Limb (tissue), 2 donors: ENCODE data around the gene ARHGAP18.
A peak's percentile ranks its signal among the peaks of the same experiment; 100 is the strongest.

ENCODE experiments used
- DNase-seq, 2 donors: peaks; one replicate each; pipeline ENCODE4 v3.0.0-alpha.2; 2016; ENCODE audit errors: extremely low spot score in 2 of 2

Gene ARHGAP18

DNA sequence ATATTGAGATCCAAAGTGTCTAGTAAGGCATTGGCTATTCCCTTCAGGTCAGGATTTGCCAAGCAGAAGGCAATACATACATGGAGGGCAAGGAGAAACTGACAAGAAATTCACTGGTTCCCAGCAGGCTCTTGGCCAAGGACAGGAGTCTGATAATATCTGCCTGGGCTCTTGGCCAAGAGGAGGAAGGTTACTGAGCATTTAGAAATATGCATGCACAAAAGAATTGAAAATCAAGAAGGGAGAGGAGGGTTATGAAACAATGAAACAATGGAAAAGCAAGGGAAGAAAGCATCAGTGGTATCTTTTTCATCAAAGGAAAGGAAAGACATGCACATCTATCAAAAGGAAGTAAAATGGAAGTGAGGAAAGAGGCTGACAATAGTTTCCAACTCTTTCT, 42.4 kb downstream of the ARHGAP18 start:
- DNase-seq, result no peak

DNA sequence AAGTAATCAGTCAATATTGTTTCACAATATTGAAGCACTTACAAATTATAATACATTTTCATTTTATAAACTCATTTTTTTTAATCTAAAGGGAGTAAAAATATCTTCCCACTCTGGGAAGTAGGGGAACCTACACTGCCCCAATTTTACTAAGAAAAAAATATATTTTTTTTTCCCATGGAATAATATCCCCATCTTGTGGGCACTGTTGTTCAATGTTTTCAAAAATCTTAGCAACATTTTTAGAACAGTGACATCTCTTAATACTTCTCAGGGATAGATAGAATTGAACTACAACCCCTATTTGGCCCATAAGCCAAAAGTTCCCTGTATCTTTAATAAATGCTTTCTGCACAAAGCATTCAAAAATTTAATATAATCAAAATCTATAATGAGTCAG, 42.9 kb downstream of the ARHGAP18 start:
- no peak for DNase-seq

DNA sequence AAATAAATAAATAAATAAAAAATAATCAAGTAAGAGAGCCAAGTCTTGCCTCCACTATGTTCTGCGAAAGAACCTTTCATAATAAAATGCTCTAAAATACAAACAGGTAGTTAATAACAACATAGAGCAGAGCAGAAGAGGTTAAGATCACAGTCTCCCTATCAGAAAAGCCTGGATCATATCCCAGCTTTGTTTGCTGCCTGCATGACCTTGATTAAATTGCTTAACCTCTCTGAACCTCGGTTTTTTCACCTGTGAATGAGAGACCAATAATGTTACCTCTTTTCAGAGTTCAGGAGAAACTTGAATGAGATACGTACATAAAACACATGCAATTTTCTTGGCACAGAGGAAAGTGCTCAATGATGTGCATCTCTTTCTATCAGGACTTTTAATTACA, 44.4 kb downstream of the ARHGAP18 start:
- DNase-seq, result no peak

DNA sequence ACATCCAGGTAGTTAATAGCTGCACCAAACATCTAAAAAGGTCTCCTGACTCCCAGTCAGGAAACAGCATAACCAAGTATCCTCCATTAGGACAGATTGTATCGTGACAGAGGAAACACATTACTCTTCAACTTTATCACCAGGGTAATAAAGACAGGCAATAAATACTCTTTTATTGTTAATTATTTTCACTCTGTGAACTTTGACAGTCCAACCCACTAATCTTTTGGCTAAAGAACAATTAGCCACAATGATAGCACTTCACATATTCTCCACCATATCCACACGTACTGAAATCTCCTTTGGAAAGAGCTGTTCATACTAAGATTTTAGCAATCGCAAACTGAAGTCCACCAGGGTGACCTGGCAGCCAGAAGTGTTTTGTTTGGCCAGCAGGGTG, 46.4 kb downstream of the ARHGAP18 start:
- DNase-seq, result no peak

DNA sequence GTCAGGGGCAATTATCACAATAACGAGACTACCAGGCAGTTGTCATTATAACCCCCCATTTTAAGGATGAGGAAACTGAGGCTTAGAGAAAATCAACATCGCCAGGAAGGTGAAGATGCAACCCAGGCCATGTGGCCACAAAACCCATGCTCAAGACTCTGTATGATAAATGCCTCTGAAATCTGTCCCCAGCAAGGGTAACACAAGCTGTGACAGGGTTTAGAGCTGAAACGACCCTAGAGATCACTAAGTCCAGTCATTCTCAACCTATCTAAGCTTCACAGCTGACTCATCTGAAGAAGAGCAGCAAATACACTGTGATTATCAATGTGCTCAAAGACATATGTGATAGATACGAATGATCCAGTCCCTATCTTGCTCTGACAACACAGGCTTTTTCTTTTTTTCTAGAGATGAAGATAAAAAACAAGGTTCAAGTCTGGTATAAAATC, 47.0 kb downstream of the ARHGAP18 start:
- DNase-seq, result no peak

DNA sequence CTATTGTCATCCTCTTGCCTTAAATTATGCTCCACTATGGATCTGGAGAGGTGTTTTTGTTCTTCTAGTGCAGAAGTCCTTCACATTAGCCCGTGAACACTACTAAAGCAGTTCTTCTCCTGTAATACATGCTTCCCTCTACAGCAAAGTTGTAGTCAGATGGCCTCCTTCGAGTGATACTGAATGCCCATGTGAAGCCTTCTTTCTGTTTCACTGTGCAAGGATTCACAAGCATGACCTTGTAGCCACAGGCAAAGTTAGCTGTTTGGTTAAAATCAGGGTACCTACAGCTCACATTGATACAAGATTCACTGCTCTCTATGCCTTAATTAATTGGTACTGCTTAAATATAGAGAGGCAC, 47.6 kb downstream of the ARHGAP18 start:
- no peak for DNase-seq

DNA sequence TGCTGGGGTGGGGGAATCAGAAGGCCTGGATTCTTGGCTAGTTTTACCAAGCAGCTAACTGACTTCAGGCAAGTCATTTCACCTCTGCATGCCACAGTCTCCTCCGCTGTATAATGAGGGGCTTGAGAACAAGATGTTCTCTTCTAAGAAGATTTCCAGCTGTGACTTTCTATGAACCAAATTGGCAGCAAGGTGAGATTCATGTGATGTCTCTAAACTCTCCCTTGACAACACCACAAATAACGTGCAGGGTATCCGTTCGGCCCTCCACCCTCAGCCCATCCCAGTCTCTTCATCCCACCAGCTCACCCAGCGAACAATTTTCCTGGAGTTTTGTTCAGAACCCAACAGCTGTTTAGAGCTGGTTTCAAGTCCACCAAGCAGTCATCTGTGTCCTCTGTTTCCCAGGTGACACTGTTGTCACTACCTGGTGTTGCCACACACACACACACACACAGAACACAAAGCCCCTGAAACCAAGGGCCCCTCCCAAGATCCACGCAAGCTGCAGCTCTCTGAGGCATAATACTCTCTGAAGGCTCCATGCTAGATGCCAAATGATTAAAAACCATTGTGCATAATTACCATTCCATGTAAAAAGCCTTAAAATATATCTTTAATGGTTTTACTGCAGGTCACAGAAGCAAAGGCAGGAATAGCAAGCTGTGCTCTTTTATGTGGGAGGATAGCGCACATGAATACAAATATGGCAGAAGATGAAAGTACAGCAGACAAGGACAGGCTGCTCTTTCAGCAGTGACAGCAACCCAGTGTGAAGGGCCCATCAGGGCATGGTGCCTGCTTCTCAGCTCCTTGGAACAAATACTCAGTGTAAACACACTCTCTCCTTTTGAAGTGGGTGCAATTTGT, 48.2 kb downstream of the ARHGAP18 start:
- no peak for DNase-seq

DNA sequence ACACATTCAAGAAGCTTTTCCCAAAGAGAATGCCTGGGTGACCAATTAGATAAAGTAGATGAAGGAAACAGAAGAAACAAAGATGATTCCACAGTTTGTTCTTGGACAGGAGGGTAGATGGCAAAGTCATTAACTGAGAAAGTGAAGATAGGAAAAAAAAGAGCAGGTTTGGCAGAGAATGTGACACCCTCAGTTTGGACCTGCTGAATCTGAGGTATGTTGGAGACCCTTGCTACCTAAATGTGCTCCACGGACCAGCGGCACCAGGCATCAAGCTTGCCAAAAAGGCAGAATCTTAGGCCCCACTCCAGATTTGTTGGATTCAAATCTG, 49.7 kb downstream of the ARHGAP18 start:
- no peak for DNase-seq

DNA sequence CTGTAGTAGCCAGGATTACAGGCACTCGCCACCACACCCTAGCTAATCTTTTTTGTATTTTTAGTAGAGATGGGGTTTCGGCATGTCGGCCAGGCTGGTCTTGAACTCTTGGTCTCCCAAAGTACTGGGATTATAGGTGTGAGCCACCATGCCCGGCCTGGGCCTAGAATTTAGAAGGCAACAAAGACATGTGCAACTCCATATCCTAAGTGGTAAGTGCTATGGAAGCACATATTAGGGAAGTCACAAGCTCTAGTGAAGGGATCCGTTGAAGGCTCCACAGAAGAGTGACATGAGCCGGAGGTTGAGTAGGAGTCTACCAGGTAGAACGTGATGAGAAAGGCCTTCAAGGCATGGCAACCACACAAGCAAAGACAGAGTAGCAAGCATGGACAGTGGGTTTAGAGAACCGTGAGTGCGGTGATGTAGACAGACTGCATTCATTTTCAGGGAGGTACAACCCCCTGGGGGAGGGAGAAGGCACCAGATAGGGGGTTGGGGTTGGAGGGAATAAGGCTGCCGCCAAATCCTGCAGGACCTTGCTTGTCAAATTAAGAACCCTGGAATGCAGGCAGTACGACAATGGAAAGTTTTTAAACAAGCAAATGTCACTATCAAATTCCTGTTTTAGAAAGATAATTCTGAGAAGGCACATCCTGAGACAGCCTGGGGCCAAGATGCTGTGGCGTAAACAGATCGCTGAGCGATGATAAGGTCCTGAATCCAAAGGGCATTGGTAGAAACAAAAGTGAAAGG, 50.2 kb downstream of the ARHGAP18 start:
- no peak for DNase-seq

DNA sequence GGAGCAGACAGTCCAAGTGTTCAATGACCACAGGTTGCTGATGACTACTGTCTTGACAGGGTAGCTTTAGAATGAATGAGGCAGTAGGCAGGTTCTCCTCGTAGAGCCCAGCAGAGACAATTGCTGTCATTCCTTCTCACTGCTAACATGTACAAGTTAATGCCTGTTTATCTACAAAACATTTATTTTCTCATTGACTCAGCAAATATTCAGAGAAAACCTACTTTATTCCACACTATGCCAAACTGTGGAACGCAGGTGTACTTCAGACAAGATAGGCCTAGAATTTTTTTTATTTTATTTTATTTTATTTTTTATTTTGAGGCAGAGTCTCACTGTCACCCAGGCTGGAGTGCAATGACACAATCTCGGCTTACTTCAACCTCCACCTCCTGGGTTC, 50.8 kb downstream of the ARHGAP18 start:
- no peak for DNase-seq

DNA sequence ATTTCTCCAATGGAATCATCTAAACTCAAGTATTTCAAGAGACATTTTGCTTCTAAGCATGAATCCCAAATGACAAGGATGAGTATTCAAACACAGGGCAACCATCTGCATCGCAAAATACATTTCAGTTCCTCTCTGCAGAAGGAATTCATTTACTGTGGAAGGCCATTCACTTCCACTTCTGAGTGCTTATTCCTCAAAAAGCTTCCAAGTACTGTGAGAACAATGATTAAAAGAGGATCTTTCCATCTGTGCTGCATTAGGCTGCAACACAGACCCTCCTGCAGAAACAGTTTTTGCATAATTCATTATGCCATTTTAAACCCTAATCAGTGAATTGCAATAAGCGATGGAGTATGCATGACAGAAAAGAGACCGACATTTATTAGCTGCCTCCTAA, 52.5 kb downstream of the ARHGAP18 start:
- DNase-seq, result no peak

DNA sequence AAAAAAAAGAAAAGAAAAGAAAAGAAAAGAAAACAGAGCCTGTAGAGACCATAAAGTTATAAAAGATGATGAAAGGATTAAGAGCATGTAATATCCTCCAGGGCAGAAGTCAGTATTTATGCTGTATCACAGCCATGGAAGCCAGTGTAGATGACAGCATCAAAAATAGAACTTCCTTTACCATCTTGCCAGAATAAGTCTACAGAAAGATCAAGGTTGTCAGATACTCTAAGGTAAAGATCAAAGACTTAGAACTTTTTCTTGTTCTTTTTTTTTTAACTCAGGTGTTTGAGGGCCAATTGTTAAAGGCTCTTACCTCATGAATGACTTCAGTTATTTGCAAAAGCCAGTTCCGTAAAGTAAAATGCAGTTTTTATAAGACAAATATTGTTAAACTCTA, 54.6 kb downstream of the ARHGAP18 start:
- DNase-seq, result no peak

DNA sequence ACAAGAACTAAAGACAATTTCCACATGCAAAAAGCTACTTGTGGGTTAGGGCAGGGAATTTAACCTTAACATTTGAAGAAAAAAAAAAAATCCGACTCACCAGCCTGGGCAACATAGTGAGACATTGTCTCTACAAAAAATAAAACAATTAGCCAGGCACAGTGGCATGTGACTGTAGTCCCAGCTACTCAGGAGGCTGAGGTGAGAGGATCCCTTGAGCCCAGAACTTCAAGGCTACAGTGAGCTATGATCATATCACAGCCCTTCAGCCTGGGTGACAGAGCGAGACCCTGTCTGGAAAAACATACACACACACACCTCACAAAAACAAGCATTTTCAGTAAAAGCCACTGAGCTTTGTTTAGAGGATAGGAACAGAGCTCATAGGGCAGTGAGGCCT, 56.2 kb downstream of the ARHGAP18 start:
- DNase-seq, result no peak

DNA sequence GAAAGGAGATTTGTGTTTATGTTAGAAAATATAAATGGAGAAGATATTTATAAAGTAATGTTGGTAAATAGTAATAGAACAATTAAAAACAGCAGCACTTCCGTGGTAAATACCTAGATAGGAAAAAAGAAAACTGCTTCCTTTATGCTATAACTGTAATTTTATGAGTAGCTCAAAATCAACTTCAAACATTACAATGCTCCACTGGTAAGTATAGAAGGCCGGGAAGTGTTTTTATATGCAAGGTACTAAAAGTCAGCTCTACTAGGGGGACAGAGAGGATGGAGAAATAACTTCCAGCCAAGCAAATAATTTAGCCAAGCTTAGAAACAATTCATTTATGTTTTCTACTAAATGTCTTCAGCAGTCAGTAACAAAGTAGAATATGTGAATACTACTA, 56.7 kb downstream of the ARHGAP18 start:
- no peak for DNase-seq

DNA sequence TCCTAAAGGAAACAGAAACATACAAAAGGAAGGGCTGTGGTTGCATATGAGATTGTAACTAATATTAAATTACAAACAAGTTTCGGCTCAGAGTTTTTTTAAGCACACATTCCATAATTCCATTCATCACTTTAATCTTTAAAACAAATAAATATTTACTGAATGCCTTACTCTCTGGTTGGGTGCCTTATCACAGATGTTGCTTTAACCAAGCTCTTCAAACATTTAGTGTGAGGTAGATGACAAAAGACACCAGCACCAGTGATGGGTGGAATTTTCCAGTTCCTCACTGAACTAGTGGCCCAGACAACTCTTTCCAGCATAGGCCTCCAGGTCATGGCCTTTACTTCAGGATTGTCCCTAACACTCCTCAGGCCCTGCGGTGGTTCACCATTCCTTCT, 58.7 kb downstream of the ARHGAP18 start:
- DNase-seq, result no peak

DNA sequence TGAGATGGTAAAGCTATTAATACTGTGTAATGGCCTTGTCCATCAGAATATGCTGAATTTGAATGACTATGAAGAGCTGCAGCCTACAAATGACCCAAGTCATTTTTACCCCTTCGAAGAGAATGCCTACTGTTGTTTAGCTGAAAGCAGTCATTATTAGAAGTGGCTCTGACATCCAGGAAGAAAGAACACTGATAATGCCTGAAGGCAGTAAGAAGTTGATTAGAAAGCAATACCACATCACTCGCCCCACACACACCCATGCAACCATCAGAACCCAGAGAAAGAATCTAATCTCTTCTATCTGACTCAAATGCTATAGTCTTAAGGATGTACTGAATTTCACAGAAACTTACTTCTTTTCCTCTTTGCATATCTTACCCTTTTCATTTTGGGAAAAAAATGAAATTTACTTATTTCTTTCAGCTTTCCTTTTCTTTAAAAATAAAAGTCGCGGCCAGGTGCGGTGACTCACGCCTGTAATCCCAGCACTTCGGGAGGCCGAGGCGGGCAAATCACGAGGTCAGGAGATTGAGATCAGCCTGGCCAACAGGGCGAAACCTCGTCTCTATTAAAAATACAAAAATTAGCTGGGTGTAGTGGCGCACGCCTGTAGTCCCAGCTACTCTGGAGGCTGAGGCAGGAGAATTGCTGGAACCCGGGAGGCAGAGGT, 61.0 kb downstream of the ARHGAP18 start:
- DNase-seq, result no peak

DNA sequence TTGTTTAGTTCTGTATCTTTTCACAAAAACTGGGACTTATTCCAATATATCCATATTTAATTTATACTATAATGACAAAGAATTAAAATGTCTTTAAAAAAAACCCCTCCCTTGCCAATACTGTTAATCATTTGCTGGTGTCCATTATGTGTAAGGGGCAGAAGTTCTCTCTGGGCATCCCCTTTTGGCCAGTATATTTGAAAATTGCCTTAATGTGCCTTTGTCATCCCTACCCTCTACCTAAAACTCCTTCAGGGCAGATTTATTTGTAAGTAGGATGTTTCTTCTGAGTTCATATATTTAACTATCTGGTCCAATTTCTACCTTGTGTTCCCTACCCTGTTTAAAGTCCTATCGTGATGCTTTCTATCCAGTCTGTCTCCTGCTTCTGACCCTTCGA, 62.9 kb downstream of the ARHGAP18 start:
- DNase-seq, result no peak

DNA sequence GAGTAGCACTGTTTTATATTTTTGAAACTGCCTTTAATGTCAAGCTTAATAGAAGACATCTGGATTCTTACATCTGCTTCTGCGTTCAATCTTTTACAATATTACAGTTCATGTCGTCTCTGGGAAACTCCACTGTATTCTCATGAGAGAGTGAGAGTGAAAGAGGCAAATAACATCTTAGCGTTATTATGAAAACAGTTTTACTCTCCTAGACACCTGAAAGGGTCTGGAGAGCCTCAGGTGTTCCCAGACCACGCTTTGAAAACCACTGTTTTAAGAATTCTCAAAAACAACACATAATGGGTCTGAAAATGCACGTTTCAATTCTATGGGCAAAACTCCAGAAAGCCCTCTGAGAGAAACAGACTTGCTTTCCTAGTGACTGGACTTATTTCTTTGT, 63.3 kb downstream of the ARHGAP18 start:
- DNase-seq, result peak in 1 of 2 donors; percentile 81

DNA sequence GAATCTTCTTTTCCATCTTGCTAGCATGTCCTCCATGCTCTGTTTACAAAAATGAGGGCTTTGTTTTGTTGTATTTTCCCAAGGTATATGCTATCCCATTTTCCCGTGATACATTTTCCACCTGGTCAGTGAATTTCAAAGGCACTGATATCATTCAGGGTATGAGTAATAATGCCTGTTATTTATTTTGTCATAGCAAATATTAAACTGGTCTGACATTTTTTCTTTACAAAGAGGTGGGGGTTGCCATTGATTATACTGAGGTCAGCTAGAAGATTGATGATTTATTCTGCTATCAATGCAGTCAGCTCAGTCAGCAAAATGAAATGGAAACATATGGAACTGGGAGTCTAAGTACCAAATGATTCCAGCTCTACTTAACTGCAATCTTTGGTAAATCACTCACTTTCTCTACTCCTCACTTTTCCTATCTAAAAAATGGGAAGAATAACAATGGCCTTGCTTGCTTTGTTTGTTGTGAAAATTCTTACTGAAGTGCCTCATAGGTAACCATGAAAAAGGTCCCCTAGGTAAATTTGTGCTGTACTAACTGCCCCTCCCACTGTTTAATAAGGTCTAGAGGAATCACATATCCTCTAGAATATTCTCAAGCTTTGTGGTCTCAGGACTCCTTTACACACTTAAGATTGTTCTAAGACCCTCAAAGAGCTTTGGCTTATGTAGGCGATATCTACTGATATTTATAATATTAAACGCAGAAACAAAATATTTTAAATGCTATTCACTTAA, 64.0 kb downstream of the ARHGAP18 start:
- DNase-seq, result no peak

DNA sequence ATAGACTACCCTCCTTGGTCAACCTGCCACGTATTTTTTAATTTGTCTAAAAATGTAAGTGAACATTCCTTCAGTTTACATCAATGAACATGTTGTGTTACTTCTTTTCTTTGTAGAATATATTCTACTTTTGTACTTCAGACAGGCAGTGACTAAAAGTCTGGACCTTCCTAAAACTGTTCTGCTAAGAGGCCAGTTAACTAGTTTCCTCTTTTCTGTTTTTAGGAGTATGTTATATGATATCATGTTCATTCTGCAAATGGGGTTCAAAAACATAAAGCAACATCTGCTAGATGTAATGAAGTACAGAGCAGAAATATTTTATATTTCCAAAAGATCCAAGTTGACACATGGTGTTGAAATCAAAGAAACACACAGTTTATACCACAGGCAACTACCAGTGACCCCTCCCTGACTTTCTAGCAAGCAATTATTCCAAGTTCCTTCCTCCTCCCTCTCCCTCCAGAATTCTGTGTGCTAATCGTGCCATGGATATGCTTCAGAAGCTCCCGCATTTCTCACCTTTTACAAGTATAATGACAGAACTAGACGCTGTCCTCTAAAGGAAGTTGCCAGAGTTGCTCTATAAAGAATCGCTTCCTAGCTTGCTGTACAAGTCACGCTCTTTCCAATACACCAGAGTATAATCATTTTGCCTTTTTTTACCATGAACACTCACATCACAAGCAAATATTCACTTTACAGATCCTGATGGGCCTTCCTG, 64.7 kb downstream of the ARHGAP18 start:
- DNase-seq, result peak in 1 of 2 donors; percentile 59

DNA sequence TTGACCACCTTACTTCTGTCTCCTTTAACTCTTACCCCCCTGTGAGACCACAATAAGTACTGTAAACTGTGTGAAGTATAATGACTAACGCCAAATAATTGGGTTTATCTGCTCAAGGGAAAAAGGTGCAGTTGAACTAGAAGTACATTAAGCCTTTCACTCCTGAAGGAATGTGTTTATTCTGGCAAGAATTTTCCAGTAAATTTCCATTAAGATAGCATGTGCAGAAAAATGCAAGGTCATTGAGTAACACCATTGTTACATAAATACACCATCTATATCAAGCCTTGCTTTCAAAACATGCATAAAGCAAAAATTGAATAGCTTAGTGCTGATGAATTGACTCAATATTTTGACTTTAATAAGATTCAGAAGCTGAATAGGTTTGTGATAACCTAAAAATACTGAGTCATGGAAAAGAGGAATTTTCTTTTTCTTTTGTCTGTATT, 65.4 kb downstream of the ARHGAP18 start:
- no peak for DNase-seq
